ENCODE results near the gene GPR108.
"Not testable (repeated sequence)": the region's sequence is repeated elsewhere in the genome, so short reads cannot be mapped to it uniquely, and the experiment has no call there.

GPR108 gene

DNA sequence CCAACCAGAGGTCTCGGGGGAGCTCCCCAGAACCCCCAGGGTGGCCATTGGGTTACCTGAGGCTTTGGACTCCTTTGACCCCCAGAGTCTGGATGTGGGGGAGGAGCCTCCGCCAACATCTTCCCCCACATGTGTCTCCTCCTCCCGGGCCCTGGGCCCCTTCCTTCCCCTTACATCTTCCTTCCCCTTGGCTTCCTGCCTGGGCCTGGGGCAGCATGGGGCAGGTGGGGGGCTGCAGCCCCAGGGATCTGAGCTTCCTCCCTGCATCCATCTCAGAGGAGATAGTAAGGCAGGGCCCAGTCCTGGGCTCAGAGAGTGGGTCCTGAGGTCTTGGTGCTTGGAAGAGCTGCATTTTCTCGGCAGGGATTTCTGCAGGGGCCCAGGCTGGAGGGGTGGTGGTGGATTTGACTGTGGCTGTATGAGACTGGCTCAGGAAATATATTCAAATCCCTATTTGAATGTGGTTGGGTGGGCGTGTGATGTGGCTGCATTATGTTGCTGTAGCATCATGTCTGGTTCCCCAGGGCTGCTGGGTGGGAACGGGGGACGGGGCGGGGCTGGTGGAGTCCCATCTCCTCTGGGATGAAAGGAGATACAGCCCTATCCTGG is 36.0 kb upstream of the GPR108 start:
- TF ChIP-seq, protein P1, sequence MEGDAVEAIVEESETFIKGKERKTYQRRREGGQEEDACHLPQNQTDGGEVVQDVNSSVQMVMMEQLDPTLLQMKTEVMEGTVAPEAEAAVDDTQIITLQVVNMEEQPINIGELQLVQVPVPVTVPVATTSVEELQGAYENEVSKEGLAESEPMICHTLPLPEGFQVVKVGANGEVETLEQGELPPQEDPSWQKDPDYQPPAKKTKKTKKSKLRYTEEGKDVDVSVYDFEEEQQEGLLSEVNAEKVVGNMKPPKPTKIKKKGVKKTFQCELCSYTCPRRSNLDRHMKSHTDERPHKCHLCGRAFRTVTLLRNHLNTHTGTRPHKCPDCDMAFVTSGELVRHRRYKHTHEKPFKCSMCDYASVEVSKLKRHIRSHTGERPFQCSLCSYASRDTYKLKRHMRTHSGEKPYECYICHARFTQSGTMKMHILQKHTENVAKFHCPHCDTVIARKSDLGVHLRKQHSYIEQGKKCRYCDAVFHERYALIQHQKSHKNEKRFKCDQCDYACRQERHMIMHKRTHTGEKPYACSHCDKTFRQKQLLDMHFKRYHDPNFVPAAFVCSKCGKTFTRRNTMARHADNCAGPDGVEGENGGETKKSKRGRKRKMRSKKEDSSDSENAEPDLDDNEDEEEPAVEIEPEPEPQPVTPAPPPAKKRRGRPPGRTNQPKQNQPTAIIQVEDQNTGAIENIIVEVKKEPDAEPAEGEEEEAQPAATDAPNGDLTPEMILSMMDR (conservative IDR thresholded peaks at IDR 0.05; ENCODE audit: low read depth, low read length) = no peak
- no peak overlapping the region for H3K4me3 ChIP-seq (ENCODE audit: low read length)
- no peak for DNase-seq (ENCODE audit: low read depth)

DNA sequence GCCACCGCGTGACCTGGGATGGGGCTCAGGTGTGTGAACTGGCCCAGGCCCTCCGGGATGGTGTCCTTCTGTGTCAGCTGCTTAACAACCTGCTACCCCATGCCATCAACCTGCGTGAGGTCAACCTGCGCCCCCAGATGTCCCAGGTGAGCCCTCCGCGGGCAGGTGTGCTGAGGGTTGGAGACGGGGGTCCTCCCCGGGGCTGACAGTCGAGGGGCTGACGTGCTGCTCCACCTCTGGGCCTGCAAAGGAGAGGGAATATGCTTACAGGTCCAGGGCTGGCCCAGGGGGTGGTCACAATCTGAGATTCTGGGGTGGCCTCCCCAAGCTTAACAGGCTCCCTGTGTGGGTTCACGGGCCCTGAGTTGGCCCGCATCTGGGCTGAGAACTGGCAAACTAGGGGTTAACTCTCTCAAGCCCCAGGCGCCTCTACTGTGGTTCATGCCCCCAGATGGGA is 35.5 kb upstream of the GPR108 start:
- TF ChIP-seq, protein P1 (conservative IDR thresholded peaks at IDR 0.05; ENCODE audit: low read depth, low read length) = no peak
- no peak for DNase-seq (ENCODE audit: low read depth)
- no peak overlapping the region for H3K4me3 ChIP-seq (ENCODE audit: low read length)

DNA sequence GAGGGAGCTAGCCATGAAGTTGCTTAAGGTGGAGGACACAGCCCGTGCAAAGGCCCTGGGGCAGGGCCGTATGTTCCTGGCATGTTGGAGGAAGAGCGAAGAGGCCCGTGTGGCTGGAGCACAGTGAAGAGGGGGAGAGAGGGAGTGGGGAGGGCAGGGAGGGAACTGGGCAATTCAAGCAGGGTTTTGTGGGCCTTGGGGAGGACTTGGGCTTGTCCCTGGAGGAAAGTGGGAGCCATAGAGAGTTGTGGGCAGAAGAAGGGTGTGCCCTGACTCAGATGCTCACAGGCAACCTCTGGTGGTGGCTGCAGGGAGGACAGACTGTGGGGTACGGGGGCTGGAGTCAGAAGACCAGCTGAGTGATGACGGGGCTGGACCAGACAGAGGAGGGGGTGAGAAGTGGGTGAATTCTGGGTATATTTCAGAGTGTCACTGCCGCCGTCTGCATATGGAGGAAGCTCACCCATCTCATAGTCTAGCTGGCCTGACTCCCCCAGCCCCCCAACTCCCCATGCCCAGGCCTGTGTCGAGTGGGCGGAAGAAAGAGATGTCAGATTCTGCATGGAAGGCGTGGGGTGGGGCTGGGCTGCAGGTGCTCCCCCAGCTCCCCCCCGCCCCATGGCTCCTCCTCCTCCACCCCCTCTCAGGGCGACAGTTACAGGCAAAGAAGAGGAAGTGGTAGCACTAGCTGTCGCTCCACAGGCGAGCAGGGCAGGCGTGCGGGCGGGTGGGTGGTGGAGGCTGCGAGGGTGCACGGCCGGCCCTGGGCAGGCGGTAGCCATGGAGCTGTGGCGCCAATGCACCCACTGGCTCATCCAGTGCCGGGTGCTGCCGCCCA is 34.9 kb upstream of the GPR108 start, which contains the start of gene VAV1:
Gene VAV1 (plus strand): TSS at position 681 of the 838 bp plus-strand sequence. CDS start 100 bp downstream, at position 781.
- no peak within 1 kb of the TSS for H3K4me3 ChIP-seq (ENCODE audit: low read length)
- DNase-seq (ENCODE audit: low read depth) = no peak
- TF ChIP-seq, protein P1 (conservative IDR thresholded peaks at IDR 0.05; ENCODE audit: low read depth, low read length) = peak; percentile 15

DNA sequence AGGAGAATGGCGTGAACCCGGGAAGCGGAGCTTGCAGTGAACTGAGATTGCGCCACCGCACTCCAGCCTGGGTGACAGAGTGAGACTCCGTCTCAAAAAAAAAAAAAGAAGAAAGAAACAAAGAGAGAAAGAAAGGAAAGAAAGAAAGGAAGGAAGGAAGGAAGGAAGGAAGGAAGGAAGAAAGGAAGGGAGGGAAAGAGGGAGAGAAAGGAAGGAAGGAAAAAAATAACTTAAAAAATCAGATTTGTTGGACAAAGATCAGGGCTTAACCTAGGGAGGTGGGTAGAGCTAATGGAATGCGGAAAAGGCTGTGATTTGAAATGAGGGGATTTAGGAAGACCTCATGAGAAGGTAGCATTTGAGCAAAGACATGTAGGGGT is 34.3 kb upstream of the GPR108 start:
- not testable (repeated sequence) for DNase-seq (ENCODE audit: low read depth); H3K4me3 ChIP-seq (ENCODE audit: low read length)

DNA sequence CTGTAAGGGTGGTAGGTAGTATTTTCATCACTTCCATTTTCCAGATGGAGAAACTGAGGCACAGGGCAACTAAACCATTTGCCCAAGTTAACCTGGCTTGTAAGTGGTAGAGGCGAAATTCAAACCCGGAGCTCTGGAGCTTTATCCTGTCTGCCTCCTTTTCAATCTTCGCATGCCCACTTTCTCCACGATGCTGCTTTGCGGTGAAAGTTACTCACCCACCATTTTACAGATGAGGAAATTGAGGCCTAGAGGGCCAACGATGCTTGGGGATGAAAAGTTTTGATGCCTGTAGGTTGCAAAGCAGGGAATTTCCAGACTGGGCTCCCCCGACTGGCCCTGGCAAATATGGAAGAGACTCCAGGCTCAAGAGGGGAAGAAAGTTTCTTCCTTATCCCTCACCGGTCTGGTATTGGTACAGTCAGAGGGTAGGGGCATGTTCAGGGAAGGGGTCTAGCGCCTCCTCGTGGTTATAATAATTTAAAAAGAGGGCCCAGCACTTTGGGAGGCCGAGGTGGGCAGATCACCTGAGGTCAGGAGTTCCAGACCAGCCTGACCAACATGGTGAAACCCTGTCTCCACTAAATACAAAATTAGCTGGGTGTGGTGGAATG is 31.7 kb upstream of the GPR108 start:
- H3K4me3 ChIP-seq (ENCODE audit: low read length) = no peak overlapping the region
- DNase-seq (ENCODE audit: low read depth) = no peak
- TF ChIP-seq, protein P1 (conservative IDR thresholded peaks at IDR 0.05; ENCODE audit: low read depth, low read length) = peak; percentile 36

DNA sequence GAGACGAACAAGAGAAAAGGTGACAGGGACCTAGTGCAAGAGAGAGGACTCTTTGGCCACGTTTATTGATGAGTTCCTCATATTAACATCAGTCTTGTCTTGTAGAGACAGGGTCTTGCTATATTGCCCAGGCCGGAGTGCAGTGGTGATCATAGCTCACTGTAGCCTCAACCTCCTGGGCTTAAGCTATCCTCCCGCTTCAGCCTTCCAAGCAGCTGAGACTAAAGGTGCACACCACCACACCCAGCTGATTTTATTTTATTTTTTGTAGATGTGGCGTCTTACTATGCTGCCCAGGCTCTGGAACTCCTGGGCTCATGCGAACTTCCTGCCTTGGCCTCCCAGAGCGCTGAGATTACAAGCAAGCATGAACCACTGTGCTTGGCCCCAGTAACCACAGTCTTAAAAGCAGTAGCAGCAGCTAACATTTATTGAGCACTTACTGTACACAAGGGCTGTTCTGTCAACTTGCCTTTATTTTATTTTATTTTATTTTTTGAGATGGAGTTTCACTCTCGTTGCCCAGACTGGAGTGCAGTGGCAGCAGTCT is 30.9 kb upstream of the GPR108 start:
- no peak for DNase-seq (ENCODE audit: low read depth)
- TF ChIP-seq, protein P1 (conservative IDR thresholded peaks at IDR 0.05; ENCODE audit: low read depth, low read length) = no peak
- H3K4me3 ChIP-seq (ENCODE audit: low read length) = no peak overlapping the region
